ENCODE results near the gene SHISAL1. TPM values are rescaled to one million over a fixed set of nuclear protein-coding genes. Genes with fewer than 3 reads are reported as not detected.
"Not testable (repeated sequence)": the region's sequence is repeated elsewhere in the genome, so short reads cannot be mapped to it uniquely, and the experiment has no call there.

SHISAL1 gene
- total RNA-seq, 1 experiment from 2014 or later, result not detected

- CTCF ChIA-PET, result interaction anchor here (1.0 kb wide), 1 partner anchor 14 kb away, joined by 3 read pairs; no protein-coding TSS in a partner anchor
- no TSS peak for BruUV-seq (replicated peaks)
- H3K27ac Mint-ChIP-seq (ENCODE audit: unreplicated experiment), result no peak overlapping the region
- H3K9me3 Mint-ChIP-seq (ENCODE audit: low read depth, unreplicated experiment), result no peaks in the 10 kb centered on the region
- H3K4me3 Mint-ChIP-seq (ENCODE audit: low read depth, unreplicated experiment), result no peak overlapping the region
- no peaks in the 10 kb centered on the region for H3K4me1 Mint-ChIP-seq (ENCODE audit: low read depth, unreplicated experiment)
- intact Hi-C loops (cut with micrococcal nuclease; ENCODE audit: unreplicated experiment), result no loop called here
- TF ChIP-seq, protein P1, sequence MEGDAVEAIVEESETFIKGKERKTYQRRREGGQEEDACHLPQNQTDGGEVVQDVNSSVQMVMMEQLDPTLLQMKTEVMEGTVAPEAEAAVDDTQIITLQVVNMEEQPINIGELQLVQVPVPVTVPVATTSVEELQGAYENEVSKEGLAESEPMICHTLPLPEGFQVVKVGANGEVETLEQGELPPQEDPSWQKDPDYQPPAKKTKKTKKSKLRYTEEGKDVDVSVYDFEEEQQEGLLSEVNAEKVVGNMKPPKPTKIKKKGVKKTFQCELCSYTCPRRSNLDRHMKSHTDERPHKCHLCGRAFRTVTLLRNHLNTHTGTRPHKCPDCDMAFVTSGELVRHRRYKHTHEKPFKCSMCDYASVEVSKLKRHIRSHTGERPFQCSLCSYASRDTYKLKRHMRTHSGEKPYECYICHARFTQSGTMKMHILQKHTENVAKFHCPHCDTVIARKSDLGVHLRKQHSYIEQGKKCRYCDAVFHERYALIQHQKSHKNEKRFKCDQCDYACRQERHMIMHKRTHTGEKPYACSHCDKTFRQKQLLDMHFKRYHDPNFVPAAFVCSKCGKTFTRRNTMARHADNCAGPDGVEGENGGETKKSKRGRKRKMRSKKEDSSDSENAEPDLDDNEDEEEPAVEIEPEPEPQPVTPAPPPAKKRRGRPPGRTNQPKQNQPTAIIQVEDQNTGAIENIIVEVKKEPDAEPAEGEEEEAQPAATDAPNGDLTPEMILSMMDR (IDR thresholded peaks at IDR 0.05; ENCODE audit: unreplicated experiment), result no peak
- no peaks in the 10 kb centered on the region for H3K36me3 Mint-ChIP-seq (ENCODE audit: insufficient read depth, unreplicated experiment)
- H3K27me3 Mint-ChIP-seq (ENCODE audit: unreplicated experiment), result peaks cover 75% of the 10 kb centered on the region
- no peak for DNase-seq
Observed at GRCh38 chr22:44328326-44328725, 15.6 kb upstream of the SHISAL1 start.

- no peaks in the 10 kb centered on the region for H3K9me3 Mint-ChIP-seq (ENCODE audit: low read depth, unreplicated experiment)
- no peak overlapping the region for H3K27ac Mint-ChIP-seq (ENCODE audit: unreplicated experiment)
- CTCF ChIA-PET, result no interaction called here
- DNase-seq, result no peak
- peaks cover 79% of the 10 kb centered on the region for H3K27me3 Mint-ChIP-seq (ENCODE audit: unreplicated experiment)
- H3K4me3 Mint-ChIP-seq (ENCODE audit: low read depth, unreplicated experiment), result peak overlapping the region; percentile 37
- no peaks in the 10 kb centered on the region for H3K4me1 Mint-ChIP-seq (ENCODE audit: low read depth, unreplicated experiment)
- TF ChIP-seq, protein P1 (IDR thresholded peaks at IDR 0.05; ENCODE audit: unreplicated experiment), result no peak
- BruUV-seq (replicated peaks), result no TSS peak
- H3K36me3 Mint-ChIP-seq (ENCODE audit: insufficient read depth, unreplicated experiment), result no peaks in the 10 kb centered on the region
- intact Hi-C loops (cut with micrococcal nuclease; ENCODE audit: unreplicated experiment), result no loop called here
Observed at GRCh38 chr22:44326491-44326885, 13.7 kb upstream of the SHISAL1 start.

GRCh38 chr22:44325718-44326490 is 13.2 kb upstream of the SHISAL1 start:
- peaks cover 83% of the 10 kb centered on the region for H3K27me3 Mint-ChIP-seq (ENCODE audit: unreplicated experiment)
- H3K4me3 Mint-ChIP-seq (ENCODE audit: low read depth, unreplicated experiment), result peak overlapping the region; percentile 37
- H3K36me3 Mint-ChIP-seq (ENCODE audit: insufficient read depth, unreplicated experiment), result no peaks in the 10 kb centered on the region
- no peaks in the 10 kb centered on the region for H3K4me1 Mint-ChIP-seq (ENCODE audit: low read depth, unreplicated experiment)
- intact Hi-C loops (cut with micrococcal nuclease; ENCODE audit: unreplicated experiment), result no loop called here
- no peak for DNase-seq
- H3K27ac Mint-ChIP-seq (ENCODE audit: unreplicated experiment), result no peak overlapping the region
- CTCF ChIA-PET, result no interaction called here
- TF ChIP-seq, protein P1 (IDR thresholded peaks at IDR 0.05; ENCODE audit: unreplicated experiment), result no peak
- no peaks in the 10 kb centered on the region for H3K9me3 Mint-ChIP-seq (ENCODE audit: low read depth, unreplicated experiment)
- BruUV-seq (replicated peaks), result no TSS peak

GRCh38 chr22:44323140-44323790 is 10.5 kb upstream of the SHISAL1 start:
- H3K36me3 Mint-ChIP-seq (ENCODE audit: insufficient read depth, unreplicated experiment); DNase-seq; BruUV-seq (replicated peaks); H3K4me3 Mint-ChIP-seq (ENCODE audit: low read depth, unreplicated experiment); H3K9me3 Mint-ChIP-seq (ENCODE audit: low read depth, unreplicated experiment); H3K27ac Mint-ChIP-seq (ENCODE audit: unreplicated experiment); intact Hi-C loops (cut with micrococcal nuclease; ENCODE audit: unreplicated experiment); H3K4me1 Mint-ChIP-seq (ENCODE audit: low read depth, unreplicated experiment): not testable (repeated sequence)
- peaks cover 88% of the 10 kb centered on the region for H3K27me3 Mint-ChIP-seq (ENCODE audit: unreplicated experiment)
- CTCF ChIA-PET, result interaction anchor here (0.6 kb wide), 1 partner anchor 14 kb away, joined by 3 read pairs; no protein-coding TSS in a partner anchor

DNA sequence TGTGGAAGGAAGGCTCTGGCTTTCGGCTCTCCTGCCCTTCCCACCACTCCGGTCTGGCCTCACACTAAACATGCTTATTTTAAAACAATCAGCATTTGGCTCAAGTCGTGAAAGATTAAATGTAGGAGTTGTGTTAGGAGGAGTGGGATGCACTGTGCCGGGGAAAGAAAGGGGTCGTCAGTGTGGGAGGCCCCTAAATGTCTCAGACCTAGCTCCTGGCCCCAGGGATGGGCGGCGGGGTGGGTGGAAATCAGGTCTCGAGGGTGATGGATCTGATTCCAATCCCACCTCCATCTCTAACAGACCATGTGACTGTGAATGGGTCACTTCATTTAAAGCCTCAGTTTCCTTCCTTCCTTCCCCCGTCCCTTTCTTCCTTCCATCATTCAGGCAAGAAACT is 6.9 kb upstream of the SHISAL1 start:
- Mint-ChIP-seq H3K36me3 (ENCODE audit: insufficient read depth, unreplicated experiment) (no peaks in the 10 kb centered on the region), H3K27me3 (ENCODE audit: unreplicated experiment) (peaks cover 69% of the 10 kb centered on the region), H3K4me1 (ENCODE audit: low read depth, unreplicated experiment) (no peaks in the 10 kb centered on the region), H3K9me3 (ENCODE audit: low read depth, unreplicated experiment) (no peaks in the 10 kb centered on the region), H3K4me3 (ENCODE audit: low read depth, unreplicated experiment) (no peak overlapping the region), H3K27ac (ENCODE audit: unreplicated experiment) (no peak overlapping the region)
- no peak for DNase-seq
- CTCF ChIA-PET, result no interaction called here
- TF ChIP-seq, protein P1 (IDR thresholded peaks at IDR 0.05; ENCODE audit: unreplicated experiment), result no peak
- BruUV-seq (replicated peaks), result no TSS peak
- intact Hi-C loops (cut with micrococcal nuclease; ENCODE audit: unreplicated experiment), result no loop called here
